ENCODE results near the gene MSN.
"Not testable (repeated sequence)": the region's sequence is repeated elsewhere in the genome, so short reads cannot be mapped to it uniquely, and the experiment has no call there.

The MSN gene

GRCh38 chrX:65745427-65745826 lies 78.0 kb downstream of the MSN start:
- peaks cover 0 to 4% of the 10 kb centered on the region in 2 donors for H3K36me3 ChIP-seq (ENCODE audit: control insufficient read depth in 2 of 2, insufficient read depth in 2 of 2, low read length in 2 of 2)
- no peaks in the 10 kb centered on the region for H3K9me3 ChIP-seq (ENCODE audit: control insufficient read depth in 2 of 2, low read length in 2 of 2)
- no peak overlapping the region for H3K4me3 ChIP-seq (ENCODE audit: low read length in 2 of 2)
- H3K27ac ChIP-seq (ENCODE audit: low read depth in 2 of 2, low read length in 2 of 2): no peak overlapping the region
- H3K4me1 ChIP-seq (ENCODE audit: control insufficient read depth in 2 of 2, insufficient read depth in 2 of 2, low read length in 2 of 2): no peaks in the 10 kb centered on the region
- no peaks in the 10 kb centered on the region for H3K27me3 ChIP-seq (ENCODE audit: control insufficient read depth in 2 of 2, insufficient read depth in 2 of 2, low read length in 2 of 2)
- H3K9ac ChIP-seq (ENCODE audit: low read depth in 1 of 2, low read length in 2 of 2): no peak overlapping the region

GRCh38 chrX:65745992-65746391 lies 78.5 kb downstream of the MSN start:
- Histone ChIP-seq H3K4me3 (ENCODE audit: low read length in 2 of 2) (no peak overlapping the region), H3K36me3 (ENCODE audit: control insufficient read depth in 2 of 2, insufficient read depth in 2 of 2, low read length in 2 of 2) (peaks cover 0 to 4% of the 10 kb centered on the region in 2 donors), H3K27ac (ENCODE audit: low read depth in 2 of 2, low read length in 2 of 2) (no peak overlapping the region), H3K9ac (ENCODE audit: low read depth in 1 of 2, low read length in 2 of 2) (no peak overlapping the region), H3K9me3 (ENCODE audit: control insufficient read depth in 2 of 2, low read length in 2 of 2) (no peaks in the 10 kb centered on the region), H3K4me1 (ENCODE audit: control insufficient read depth in 2 of 2, insufficient read depth in 2 of 2, low read length in 2 of 2) (no peaks in the 10 kb centered on the region), H3K27me3 (ENCODE audit: control insufficient read depth in 2 of 2, insufficient read depth in 2 of 2, low read length in 2 of 2) (peaks cover 0 to under 1% of the 10 kb centered on the region in 2 donors)

DNA sequence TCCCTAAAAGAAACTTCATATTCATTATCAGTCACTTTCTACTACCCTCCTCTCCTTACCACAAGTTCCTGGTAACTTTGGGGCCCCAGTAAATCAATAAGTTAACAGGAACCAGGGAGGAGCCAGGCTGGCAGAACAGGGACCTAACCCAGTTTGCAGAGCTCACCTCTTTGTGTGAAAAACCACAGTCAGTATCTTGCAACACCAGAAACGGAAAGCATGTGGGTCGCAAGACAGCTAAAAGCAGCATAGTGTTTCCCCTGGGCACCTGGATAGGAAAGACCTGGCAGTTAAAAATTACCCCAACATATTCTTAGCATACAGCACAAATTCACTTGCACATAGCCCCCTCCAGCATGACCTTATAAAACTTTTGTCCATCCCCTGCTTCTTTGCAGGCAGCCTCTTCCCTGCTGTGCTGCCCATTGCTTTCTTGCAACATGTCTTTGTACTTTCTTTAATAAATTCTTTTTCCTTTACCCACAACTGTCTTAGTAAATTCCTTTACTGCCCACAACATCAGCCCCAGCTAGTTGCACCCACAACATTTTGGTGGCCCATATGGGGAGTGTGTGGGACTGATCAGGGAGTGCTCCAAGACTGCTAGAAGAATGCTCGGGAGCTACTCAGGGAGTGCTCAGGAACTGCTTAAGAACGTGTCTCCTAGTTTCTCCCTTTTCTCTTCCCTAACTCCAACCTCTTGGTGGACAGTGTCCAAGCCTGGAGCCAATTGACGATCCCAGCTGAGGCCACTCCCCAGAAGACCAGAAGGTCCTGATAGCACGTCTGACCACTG lies 83.4 kb downstream of the MSN start:
- Histone ChIP-seq H3K4me1 (ENCODE audit: control insufficient read depth in 2 of 2, insufficient read depth in 2 of 2, low read length in 2 of 2) (no peaks in the 10 kb centered on the region), H3K27ac (ENCODE audit: low read depth in 2 of 2, low read length in 2 of 2) (no peak overlapping the region), H3K9ac (ENCODE audit: low read depth in 1 of 2, low read length in 2 of 2) (no peak overlapping the region), H3K27me3 (ENCODE audit: control insufficient read depth in 2 of 2, insufficient read depth in 2 of 2, low read length in 2 of 2) (peaks cover 0 to 3% of the 10 kb centered on the region in 2 donors), H3K36me3 (ENCODE audit: control insufficient read depth in 2 of 2, insufficient read depth in 2 of 2, low read length in 2 of 2) (no peaks in the 10 kb centered on the region), H3K4me3 (ENCODE audit: low read length in 2 of 2) (no peak overlapping the region), H3K9me3 (ENCODE audit: control insufficient read depth in 2 of 2, low read length in 2 of 2) (no peaks in the 10 kb centered on the region)

- peaks cover 0 to 3% of the 10 kb centered on the region in 2 donors for H3K27me3 ChIP-seq (ENCODE audit: control insufficient read depth in 2 of 2, insufficient read depth in 2 of 2, low read length in 2 of 2)
- H3K36me3 ChIP-seq (ENCODE audit: control insufficient read depth in 2 of 2, insufficient read depth in 2 of 2, low read length in 2 of 2): no peaks in the 10 kb centered on the region
- no peak overlapping the region for H3K27ac ChIP-seq (ENCODE audit: low read depth in 2 of 2, low read length in 2 of 2)
- no peak overlapping the region for H3K4me3 ChIP-seq (ENCODE audit: low read length in 2 of 2)
- H3K9me3 ChIP-seq (ENCODE audit: control insufficient read depth in 2 of 2, low read length in 2 of 2): no peaks in the 10 kb centered on the region
- no peaks in the 10 kb centered on the region for H3K4me1 ChIP-seq (ENCODE audit: control insufficient read depth in 2 of 2, insufficient read depth in 2 of 2, low read length in 2 of 2)
- no peak overlapping the region for H3K9ac ChIP-seq (ENCODE audit: low read depth in 1 of 2, low read length in 2 of 2)
These were observed 84.1 kb downstream of the MSN start for GRCh38 chrX:65751519-65751918.

- H3K27ac ChIP-seq (ENCODE audit: low read depth in 2 of 2, low read length in 2 of 2): no peak overlapping the region
- no peaks in the 10 kb centered on the region for H3K4me1 ChIP-seq (ENCODE audit: control insufficient read depth in 2 of 2, insufficient read depth in 2 of 2, low read length in 2 of 2)
- H3K36me3 ChIP-seq (ENCODE audit: control insufficient read depth in 2 of 2, insufficient read depth in 2 of 2, low read length in 2 of 2): no peaks in the 10 kb centered on the region
- H3K9me3 ChIP-seq (ENCODE audit: control insufficient read depth in 2 of 2, low read length in 2 of 2): no peaks in the 10 kb centered on the region
- H3K4me3 ChIP-seq (ENCODE audit: low read length in 2 of 2): no peak overlapping the region
- H3K27me3 ChIP-seq (ENCODE audit: control insufficient read depth in 2 of 2, insufficient read depth in 2 of 2, low read length in 2 of 2): peaks cover 0 to 3% of the 10 kb centered on the region in 2 donors
- H3K9ac ChIP-seq (ENCODE audit: low read depth in 1 of 2, low read length in 2 of 2): no peak overlapping the region
These were observed 84.8 kb downstream of the MSN start for GRCh38 chrX:65752294-65752693.

DNA sequence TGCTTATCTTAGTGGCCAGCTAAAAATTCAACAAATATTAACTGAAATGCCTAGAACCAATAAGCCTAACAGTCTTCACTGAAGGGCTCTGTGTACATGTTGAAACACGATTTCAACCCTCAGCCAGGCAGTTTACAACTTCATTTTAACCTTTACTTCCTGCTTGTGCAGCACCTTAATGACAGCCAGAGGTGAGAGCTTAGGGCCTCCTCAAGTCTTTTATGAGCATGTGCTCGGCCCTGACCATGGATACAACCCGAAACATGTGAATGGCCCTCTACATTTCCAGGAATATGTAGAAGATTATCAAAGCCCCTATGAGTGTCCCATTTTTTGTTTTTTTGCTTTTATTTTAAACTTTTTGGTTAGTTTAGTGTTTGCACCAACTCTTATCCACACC lies 88.3 kb downstream of the MSN start:
- Histone ChIP-seq H3K9ac (ENCODE audit: low read depth in 1 of 2, low read length in 2 of 2) (no peak overlapping the region), H3K9me3 (ENCODE audit: control insufficient read depth in 2 of 2, low read length in 2 of 2) (no peaks in the 10 kb centered on the region), H3K4me1 (ENCODE audit: control insufficient read depth in 2 of 2, insufficient read depth in 2 of 2, low read length in 2 of 2) (no peaks in the 10 kb centered on the region), H3K36me3 (ENCODE audit: control insufficient read depth in 2 of 2, insufficient read depth in 2 of 2, low read length in 2 of 2) (no peaks in the 10 kb centered on the region), H3K4me3 (ENCODE audit: low read length in 2 of 2) (no peak overlapping the region), H3K27me3 (ENCODE audit: control insufficient read depth in 2 of 2, insufficient read depth in 2 of 2, low read length in 2 of 2) (peaks cover 0 to 3% of the 10 kb centered on the region in 2 donors), H3K27ac (ENCODE audit: low read depth in 2 of 2, low read length in 2 of 2) (no peak overlapping the region)

DNA sequence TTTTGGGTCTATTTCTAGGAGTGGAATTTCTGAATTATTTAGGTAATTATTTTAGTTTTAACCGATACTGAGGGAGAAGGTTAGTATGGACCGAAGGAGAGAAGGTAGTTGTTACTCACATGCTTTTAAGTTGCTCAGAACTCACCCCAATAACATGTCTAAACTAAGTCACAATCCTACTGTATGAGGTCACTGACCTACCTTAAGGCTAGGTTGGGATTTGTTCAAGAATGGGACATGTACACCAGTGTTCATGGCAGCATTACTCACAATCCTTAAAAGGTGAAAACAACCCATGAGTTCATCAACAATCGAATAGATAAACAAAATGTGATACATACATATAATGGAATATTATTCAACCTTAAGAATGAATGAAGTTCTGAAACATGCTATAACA lies 90.5 kb downstream of the MSN start:
- Histone ChIP-seq H3K36me3 (ENCODE audit: control insufficient read depth in 2 of 2, insufficient read depth in 2 of 2, low read length in 2 of 2) (no peaks in the 10 kb centered on the region), H3K27me3 (ENCODE audit: control insufficient read depth in 2 of 2, insufficient read depth in 2 of 2, low read length in 2 of 2) (no peaks in the 10 kb centered on the region), H3K4me3 (ENCODE audit: low read length in 2 of 2) (no peak overlapping the region)

GRCh38 chrX:65758505-65758904 lies 91.1 kb downstream of the MSN start:
- Histone ChIP-seq H3K27me3 (ENCODE audit: control insufficient read depth in 2 of 2, insufficient read depth in 2 of 2, low read length in 2 of 2) (no peaks in the 10 kb centered on the region), H3K4me1 (ENCODE audit: control insufficient read depth in 2 of 2, insufficient read depth in 2 of 2, low read length in 2 of 2) (no peaks in the 10 kb centered on the region), H3K4me3 (ENCODE audit: low read length in 2 of 2) (no peak overlapping the region), H3K36me3 (ENCODE audit: control insufficient read depth in 2 of 2, insufficient read depth in 2 of 2, low read length in 2 of 2) (no peaks in the 10 kb centered on the region), H3K9ac (ENCODE audit: low read depth in 1 of 2, low read length in 2 of 2) (no peak overlapping the region), H3K27ac (ENCODE audit: low read depth in 2 of 2, low read length in 2 of 2) (no peak overlapping the region), H3K9me3 (ENCODE audit: control insufficient read depth in 2 of 2, low read length in 2 of 2) (no peaks in the 10 kb centered on the region)

More for the DNA sequence above, 90.5 kb downstream of the MSN start:
- no peak overlapping the region for H3K9ac ChIP-seq (ENCODE audit: low read depth in 1 of 2, low read length in 2 of 2)
- no peak overlapping the region for H3K27ac ChIP-seq (ENCODE audit: low read depth in 2 of 2, low read length in 2 of 2)
- no peaks in the 10 kb centered on the region for H3K9me3 ChIP-seq (ENCODE audit: control insufficient read depth in 2 of 2, low read length in 2 of 2)
- H3K4me1 ChIP-seq (ENCODE audit: control insufficient read depth in 2 of 2, insufficient read depth in 2 of 2, low read length in 2 of 2): no peaks in the 10 kb centered on the region

GRCh38 chrX:65759525-65759924 lies 92.1 kb downstream of the MSN start:
- H3K9ac ChIP-seq (ENCODE audit: low read depth in 1 of 2, low read length in 2 of 2); H3K4me1 ChIP-seq (ENCODE audit: control insufficient read depth in 2 of 2, insufficient read depth in 2 of 2, low read length in 2 of 2); H3K27me3 ChIP-seq (ENCODE audit: control insufficient read depth in 2 of 2, insufficient read depth in 2 of 2, low read length in 2 of 2); H3K36me3 ChIP-seq (ENCODE audit: control insufficient read depth in 2 of 2, insufficient read depth in 2 of 2, low read length in 2 of 2); H3K4me3 ChIP-seq (ENCODE audit: low read length in 2 of 2); H3K27ac ChIP-seq (ENCODE audit: low read depth in 2 of 2, low read length in 2 of 2); H3K9me3 ChIP-seq (ENCODE audit: control insufficient read depth in 2 of 2, low read length in 2 of 2): not testable (repeated sequence)

DNA sequence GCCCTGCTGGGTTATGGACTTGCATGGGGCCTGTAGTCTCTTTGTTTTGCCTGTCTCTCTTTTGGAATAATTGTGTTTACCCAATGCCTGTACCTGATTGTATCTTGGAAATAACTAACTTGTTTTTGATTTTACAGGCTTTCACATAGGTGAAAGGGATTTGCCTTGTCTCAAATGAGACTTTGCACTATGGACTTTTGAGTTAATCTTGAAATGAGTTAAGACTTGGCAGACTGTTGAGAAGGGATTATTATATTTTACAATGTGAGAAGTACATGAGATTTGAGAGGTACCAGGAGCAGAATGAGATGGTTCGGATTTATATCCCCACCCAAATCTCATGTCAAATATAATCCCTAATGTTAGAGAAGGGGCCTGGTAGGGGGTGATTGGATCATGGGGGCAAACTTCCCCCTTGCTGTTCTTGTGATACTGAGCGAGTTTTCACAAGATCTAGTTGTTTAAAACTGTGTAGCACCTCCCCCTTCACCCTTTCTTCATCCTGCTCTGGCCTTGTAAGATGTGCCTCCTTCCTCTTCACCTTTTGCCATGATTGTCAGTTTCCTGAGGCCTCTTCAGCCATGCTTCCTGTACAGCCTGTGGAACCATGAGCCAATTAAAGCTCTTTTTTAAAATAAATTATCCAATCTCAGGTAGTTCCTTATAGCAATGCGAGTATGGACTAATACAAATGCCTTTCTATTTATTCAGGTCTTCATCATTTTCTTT lies 102.3 kb downstream of the MSN start:
- Histone ChIP-seq H3K27me3 (ENCODE audit: control insufficient read depth in 2 of 2, insufficient read depth in 2 of 2, low read length in 2 of 2) (no peaks in the 10 kb centered on the region), H3K4me1 (ENCODE audit: control insufficient read depth in 2 of 2, insufficient read depth in 2 of 2, low read length in 2 of 2) (peaks cover 0 to 2% of the 10 kb centered on the region in 2 donors), H3K36me3 (ENCODE audit: control insufficient read depth in 2 of 2, insufficient read depth in 2 of 2, low read length in 2 of 2) (no peaks in the 10 kb centered on the region), H3K9ac (ENCODE audit: low read depth in 1 of 2, low read length in 2 of 2) (no peak overlapping the region), H3K27ac (ENCODE audit: low read depth in 2 of 2, low read length in 2 of 2) (peak overlapping the region; percentile 26 to 73), H3K4me3 (ENCODE audit: low read length in 2 of 2) (no peak overlapping the region), H3K9me3 (ENCODE audit: control insufficient read depth in 2 of 2, low read length in 2 of 2) (no peaks in the 10 kb centered on the region)
